Left ventricle myocardium inferior (tissue), 1 donor: Measurements from ENCODE around the gene KRTAP10-7. TPM values are rescaled to one million over a fixed set of nuclear protein-coding genes. Genes with fewer than 3 reads are reported as not detected.
"Not testable (repeated sequence)": the region's sequence is repeated elsewhere in the genome, so short reads cannot be mapped to it uniquely, and the experiment has no call there.

ENCODE experiments used
- DNase-seq: peaks from one replicate; pipeline ENCODE4 v3.0.0-alpha.2; 2020
- H3K27ac ChIP-seq: fragments of 200-600 bp; replicated peaks from 2 replicates; pipeline ENCODE4 v1.8.0; 2021
- H3K27me3 ChIP-seq: fragments of 200-600 bp; 2 replicates; pipeline ENCODE4 v1.8.0; 2021; ENCODE audit warnings: low read depth
- H3K36me3 ChIP-seq: fragments of 200-600 bp; 2 replicates; pipeline ENCODE4 v1.8.0; 2021
- H3K4me1 ChIP-seq: fragments of 200-600 bp; 2 replicates; pipeline ENCODE4 v1.8.0; 2021
- H3K4me3 ChIP-seq: fragments of 200-600 bp; 2 replicates; pipeline ENCODE4 v1.8.0; 2021; ENCODE audit warnings: mild to moderate bottlenecking, moderate library complexity
- H3K9me3 ChIP-seq: fragments of 200-600 bp; replicated peaks from 2 replicates; pipeline ENCODE4 v1.8.0; 2021
- CTCF ChIP-seq: fragments of 200-600 bp; IDR thresholded peaks from 2 replicates; pipeline ENCODE4 v1.8.0; 2021; ENCODE audit warnings: antibody characterized with exemption, mild to moderate bottlenecking, borderline replicate concordance
- intact Hi-C: fragments of 100-400 bp; cut with micrococcal nuclease; formaldehyde crosslinking; loops from one replicate; pipeline ENCODE4 v1.11.0; 2022
- total RNA-seq: library from RNA; stranded (reverse); fragmentation: NEBNext Ultra II Directional; extraction: Animal tissue kit (Norgen Biotek cat#: 25700); gene quantifications from one replicate; pipeline ENCODE4 v1.2.1, GENCODE V29; 2021
- donor health status: DM: no; HTN: yes; CAD: no; lungs with severe emphysema.

KRTAP10-7 gene
- total RNA-seq, 1 donor from 2014 or later: not detected

- TF ChIP-seq CTCF: no peak
- H3K9me3 ChIP-seq: peaks cover 38% of the 10 kb centered on the region
- intact Hi-C loops: no loop called here
- H3K27ac ChIP-seq: no peak overlapping the region
- DNase-seq: no peak
- no peak overlapping the region for H3K4me3 ChIP-seq
- H3K36me3 ChIP-seq: no peaks in the 10 kb centered on the region
- H3K4me1 ChIP-seq: peaks cover 6% of the 10 kb centered on the region
- peaks cover 32% of the 10 kb centered on the region for H3K27me3 ChIP-seq
These were observed 31.7 kb downstream of the KRTAP10-7 start for GRCh38 chr21:44632067-44632466.

- Histone ChIP-seq H3K9me3 (peaks cover 31% of the 10 kb centered on the region), H3K4me1 (no peaks in the 10 kb centered on the region), H3K4me3 (no peak overlapping the region), H3K36me3 (no peaks in the 10 kb centered on the region), H3K27me3 (peaks cover 35% of the 10 kb centered on the region), H3K27ac (no peak overlapping the region)
- DNase-seq: no peak
- TF ChIP-seq CTCF: no peak
- intact Hi-C loops: no loop called here
These were observed 36.0 kb downstream of the KRTAP10-7 start for GRCh38 chr21:44636209-44637017.

- H3K4me3 ChIP-seq: no peak within 1 kb of the TSS
- H3K27ac ChIP-seq: no peak within 1 kb of the TSS
- intact Hi-C loops: no loop called here
- peaks cover 35% of the 10 kb centered on the region for H3K27me3 ChIP-seq
- peaks cover 28% of the 10 kb centered on the region for H3K9me3 ChIP-seq
- H3K36me3 ChIP-seq: no peaks in the 10 kb centered on the region
- TF ChIP-seq CTCF: no peak
- no peaks in the 10 kb centered on the region for H3K4me1 ChIP-seq
- DNase-seq: no peak
These were observed 36.8 kb downstream of the KRTAP10-7 start, which contains the start of gene KRTAP10-10 for GRCh38 chr21:44637018-44637850. Gene KRTAP10-10, plus strand, starts transcription at chr21:44637356. Its CDS starts 62 bp downstream, at chr21:44637418.

- intact Hi-C loops, H3K27ac ChIP-seq, H3K36me3 ChIP-seq, H3K4me3 ChIP-seq, DNase-seq, H3K4me1 ChIP-seq: not testable (repeated sequence)
- H3K27me3 ChIP-seq: peaks cover 35% of the 10 kb centered on the region
- H3K9me3 ChIP-seq: peaks cover 21% of the 10 kb centered on the region
These were observed 37.5 kb downstream of the KRTAP10-7 start for GRCh38 chr21:44637851-44638348.

- H3K4me3 ChIP-seq, H3K36me3 ChIP-seq, H3K4me1 ChIP-seq, DNase-seq, intact Hi-C loops, H3K27ac ChIP-seq: not testable (repeated sequence)
- Histone ChIP-seq H3K9me3 (peaks cover 19% of the 10 kb centered on the region), H3K27me3 (peaks cover 35% of the 10 kb centered on the region)
These were observed 38.3 kb downstream of the KRTAP10-7 start for GRCh38 chr21:44638506-44639330.

GRCh38 chr21:44639331-44639655 lies 38.9 kb downstream of the KRTAP10-7 start:
- Histone ChIP-seq H3K27ac (no peak overlapping the region), H3K27me3 (peaks cover 35% of the 10 kb centered on the region), H3K36me3 (no peaks in the 10 kb centered on the region), H3K4me3 (no peak overlapping the region), H3K4me1 (no peaks in the 10 kb centered on the region), H3K9me3 (peaks cover 25% of the 10 kb centered on the region)
- no peak for TF ChIP-seq CTCF
- no peak for DNase-seq
- intact Hi-C loops: no loop called here
